Kidney capillary endothelial cell (primary cell): Measurements from ENCODE around the gene NUMBL.
A peak's percentile ranks its signal among the peaks of the same experiment; 100 is the strongest.
"Not testable (repeated sequence)": the region's sequence is repeated elsewhere in the genome, so short reads cannot be mapped to it uniquely, and the experiment has no call there.

Source experiments
- DNase-seq: peaks from one replicate; pipeline ENCODE4 v3.0.0-alpha.2; 2018; ENCODE audit warnings: low spot score

The NUMBL gene

GRCh38 chr19:40663695-40664692 lies 26.5 kb downstream of the NUMBL start:
- DNase-seq = no peak

- DNase-seq = peak; percentile 86
These were observed 27.3 kb downstream of the NUMBL start for GRCh38 chr19:40662925-40663694.

- DNase-seq = no peak
These were observed 28.8 kb downstream of the NUMBL start for GRCh38 chr19:40661616-40662015.

- no peak for DNase-seq
These were observed 30.9 kb downstream of the NUMBL start for GRCh38 chr19:40659566-40659965.

- DNase-seq = no peak
These were observed 31.3 kb downstream of the NUMBL start for GRCh38 chr19:40659116-40659515.

GRCh38 chr19:40658031-40658430 lies 32.4 kb downstream of the NUMBL start:
- no peak for DNase-seq

GRCh38 chr19:40655684-40656083 lies 34.8 kb downstream of the NUMBL start:
- not testable (repeated sequence) for DNase-seq

GRCh38 chr19:40652303-40652702 lies 38.1 kb downstream of the NUMBL start:
- not testable (repeated sequence) for DNase-seq

GRCh38 chr19:40650749-40651305 lies 39.6 kb downstream of the NUMBL start:
- no peak for DNase-seq

- not testable (repeated sequence) for DNase-seq
These were observed 40.4 kb downstream of the NUMBL start for GRCh38 chr19:40649903-40650675.

- DNase-seq = no peak
These were observed 43.7 kb downstream of the NUMBL start for GRCh38 chr19:40646743-40647254.

GRCh38 chr19:40642757-40643305 lies 47.6 kb downstream of the NUMBL start:
- no peak for DNase-seq

GRCh38 chr19:40642051-40642706 lies 48.3 kb downstream of the NUMBL start:
- no peak for DNase-seq

GRCh38 chr19:40641281-40641680 lies 49.2 kb downstream of the NUMBL start:
- DNase-seq = no peak

GRCh38 chr19:40640744-40641143 lies 49.7 kb downstream of the NUMBL start:
- DNase-seq = no peak

GRCh38 chr19:40639638-40639982 lies 50.8 kb downstream of the NUMBL start:
- no peak for DNase-seq

- no peak for DNase-seq
These were observed 52.1 kb downstream of the NUMBL start for GRCh38 chr19:40638327-40638726.

- no peak for DNase-seq
These were observed 57.2 kb downstream of the NUMBL start for GRCh38 chr19:40633207-40633606.

- no peak for DNase-seq
These were observed 58.0 kb downstream of the NUMBL start for GRCh38 chr19:40632311-40633036.

GRCh38 chr19:40630571-40631160 lies 59.8 kb downstream of the NUMBL start:
- no peak for DNase-seq
